PC-3 (cell line): ENCODE results near the gene ACVRL1. TPM values are rescaled to one million over a fixed set of nuclear protein-coding genes. Genes with fewer than 3 reads are reported as not detected.

Source experiments
- ATAC-seq: fragments of 200-7000 bp; cut with Tn5 transposase; 2 replicates; pipeline ENCODE4 v1.9.1; 2020; ENCODE audit warnings: mild to moderate bottlenecking, moderate library complexity
- BruUV-seq: library from RNA; stranded (reverse); fragments of 400-500 nt; replicated peaks from 2 replicates; lab custom pipeline; 2021; lab: Mats Ljungman, UMichigan
- CTCF ChIA-PET: fragments of 300-600 bp; sonication (Branson Sonifier 250); formaldehyde crosslinking; loops from one replicate; lab custom pipeline; 2022; ENCODE audit warnings: antibody characterized with exemption; lab: Charles Lee
- POLR2A ChIA-PET: fragments of 300-600 bp; sonication (Branson Sonifier 250); formaldehyde crosslinking; loops from one replicate; lab custom pipeline; 2022; ENCODE audit warnings: antibody characterized with exemption; ENCODE audit not compliant: unreplicated experiment; lab: Charles Lee
- DNase-seq: peaks from one replicate; pipeline ENCODE4 v3.0.0-alpha.2; 2015
- H2AFZ ChIP-seq: fragments of 300-600 bp; sonication (generic); 2 replicates; pipeline ENCODE4 v1.6.0; 2016; ENCODE audit warnings: antibody characterized with exemption, low read length
- H3F3A ChIP-seq: fragments of 300-600 bp; sonication (generic); one replicate; pipeline ENCODE4 v1.6.0; 2017; ENCODE audit warnings: antibody characterized with exemption, low read length, control low read depth, mild to moderate bottlenecking; ENCODE audit not compliant: unreplicated experiment
- H3K27ac ChIP-seq: fragments of 300-600 bp; sonication (generic); 2 replicates; pipeline ENCODE4 v1.5.1; 2016; ENCODE audit warnings: mild to moderate bottlenecking, low read length
- H3K27me3 ChIP-seq: fragments of 300-600 bp; sonication (generic); 2 replicates; pipeline ENCODE4 v1.6.1; 2016; ENCODE audit warnings: low read length, mixed read lengths
- H3K36me3 ChIP-seq: fragments of 300-600 bp; sonication (generic); 2 replicates; pipeline ENCODE4 v1.6.1; 2016; ENCODE audit warnings: low read depth, mixed run types, low read length, mixed read lengths
- H3K4me1 ChIP-seq: fragments of 300-600 bp; sonication (generic); 2 replicates; pipeline ENCODE4 v1.5.1; 2016; ENCODE audit warnings: low read length; ENCODE audit not compliant: insufficient read depth
- H3K4me2 ChIP-seq: fragments of 300-600 bp; sonication (generic); 2 replicates; pipeline ENCODE4 v1.6.0; 2016; ENCODE audit warnings: low read length
- H3K4me3 ChIP-seq: fragments of 300-600 bp; sonication (generic); 2 replicates; pipeline ENCODE4 v1.5.1; 2016; ENCODE audit warnings: mild to moderate bottlenecking, low read length, mixed read lengths
- H3K79me2 ChIP-seq: fragments of 300-600 bp; sonication (generic); 2 replicates; pipeline ENCODE4 v1.6.1; 2017; ENCODE audit warnings: low read length, mixed read lengths
- H3K9ac ChIP-seq: fragments of 300-600 bp; sonication (generic); 2 replicates; pipeline ENCODE4 v1.6.0; 2016; ENCODE audit warnings: mild to moderate bottlenecking, low read length
- H3K9me2 ChIP-seq: fragments of 300-600 bp; sonication (generic); replicated peaks from 2 replicates; pipeline ENCODE4 v1.6.1; 2016; ENCODE audit warnings: mixed run types, low read length, mixed read lengths
- H3K9me3 ChIP-seq: fragments of 300-600 bp; sonication (generic); 2 replicates; pipeline ENCODE4 v1.6.1; 2016; ENCODE audit warnings: low read length, mixed read lengths
- H4K20me1 ChIP-seq: fragments of 300-600 bp; sonication (generic); 2 replicates; pipeline ENCODE4 v1.6.1; 2016; ENCODE audit warnings: low read length, mixed read lengths
- EZH2 ChIP-seq: fragments of 300-600 bp; sonication (generic); IDR thresholded peaks from one replicate; pipeline ENCODE4 v1.6.1; 2017; ENCODE audit warnings: antibody characterized with exemption, mild to moderate bottlenecking, low read length; ENCODE audit not compliant: unreplicated experiment
- EZH2phosphoT487 ChIP-seq: fragments of 300-600 bp; sonication (generic); IDR thresholded peaks from 2 replicates; pipeline ENCODE4 v1.6.1; 2018; ENCODE audit warnings: mild to moderate bottlenecking, antibody characterized with exemption, low read length, borderline replicate concordance
- intact Hi-C: fragments of 100-400 bp; cut with micrococcal nuclease; formaldehyde crosslinking; loops from 2 replicates; pipeline ENCODE4 v1.9.0; 2023
- total RNA-seq: library from RNA; depleted of rRNA; stranded (reverse); fragments of >200 nt; gene quantifications from 2 replicates; pipeline ENCODE4 v1.2.3, GENCODE V29; 2014
- TF ChIP-seq, protein P1 (sequence below): fragments of 300-600 bp; sonication (generic); conservative IDR thresholded peaks from 2 replicates; pipeline ENCODE4 v1.5.1; 2017; ENCODE audit warnings: antibody characterized with exemption, low read depth, mild to moderate bottlenecking, low read length

The ACVRL1 gene
- total RNA-seq, 1 experiment from 2014 or later = not detected

GRCh38 chr12:51862947-51863346 lies 44.4 kb upstream of the ACVRL1 start:
- ChIA-PET CTCF (no interaction called here), POLR2A (interaction anchor here (0.7 kb wide), 1 partner anchor 413 kb away, joined by 4 read pairs; no protein-coding TSS in a partner anchor)
- ATAC-seq (no peak), DNase-seq (no peak)
- no peaks in the 10 kb centered on the region for H4K20me1 ChIP-seq
- BruUV-seq = no TSS peak
- no peak overlapping the region for H3K4me3 ChIP-seq
- no peak overlapping the region for H2AFZ ChIP-seq
- H3F3A ChIP-seq = no peaks in the 10 kb centered on the region
- no peak overlapping the region for H3K9ac ChIP-seq
- H3K4me2 ChIP-seq = no peak overlapping the region
- H3K36me3 ChIP-seq = no peaks in the 10 kb centered on the region
- H3K27ac ChIP-seq = no peak overlapping the region
- TF ChIP-seq, protein P1, sequence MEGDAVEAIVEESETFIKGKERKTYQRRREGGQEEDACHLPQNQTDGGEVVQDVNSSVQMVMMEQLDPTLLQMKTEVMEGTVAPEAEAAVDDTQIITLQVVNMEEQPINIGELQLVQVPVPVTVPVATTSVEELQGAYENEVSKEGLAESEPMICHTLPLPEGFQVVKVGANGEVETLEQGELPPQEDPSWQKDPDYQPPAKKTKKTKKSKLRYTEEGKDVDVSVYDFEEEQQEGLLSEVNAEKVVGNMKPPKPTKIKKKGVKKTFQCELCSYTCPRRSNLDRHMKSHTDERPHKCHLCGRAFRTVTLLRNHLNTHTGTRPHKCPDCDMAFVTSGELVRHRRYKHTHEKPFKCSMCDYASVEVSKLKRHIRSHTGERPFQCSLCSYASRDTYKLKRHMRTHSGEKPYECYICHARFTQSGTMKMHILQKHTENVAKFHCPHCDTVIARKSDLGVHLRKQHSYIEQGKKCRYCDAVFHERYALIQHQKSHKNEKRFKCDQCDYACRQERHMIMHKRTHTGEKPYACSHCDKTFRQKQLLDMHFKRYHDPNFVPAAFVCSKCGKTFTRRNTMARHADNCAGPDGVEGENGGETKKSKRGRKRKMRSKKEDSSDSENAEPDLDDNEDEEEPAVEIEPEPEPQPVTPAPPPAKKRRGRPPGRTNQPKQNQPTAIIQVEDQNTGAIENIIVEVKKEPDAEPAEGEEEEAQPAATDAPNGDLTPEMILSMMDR = no peak
- TF ChIP-seq EZH2phosphoT487 (no peak), EZH2 (no peak)
- H3K27me3 ChIP-seq = no peaks in the 10 kb centered on the region
- no peaks in the 10 kb centered on the region for H3K9me2 ChIP-seq
- H3K79me2 ChIP-seq = no peaks in the 10 kb centered on the region
- H3K9me3 ChIP-seq = no peaks in the 10 kb centered on the region
- intact Hi-C loops = no loop called here
- no peaks in the 10 kb centered on the region for H3K4me1 ChIP-seq

GRCh38 chr12:51863363-51863932 lies 43.9 kb upstream of the ACVRL1 start:
- no peak overlapping the region for H3K27ac ChIP-seq
- POLR2A ChIA-PET = no interaction called here
- no peak overlapping the region for H3K4me2 ChIP-seq

GRCh38 chr12:51863933-51864832 lies 43.1 kb upstream of the ACVRL1 start:
- no peak for TF ChIP-seq EZH2phosphoT487
- no peak for TF ChIP-seq EZH2
- no peak overlapping the region for H3K9ac ChIP-seq
- no peaks in the 10 kb centered on the region for H3F3A ChIP-seq
- H3K4me3 ChIP-seq = no peak overlapping the region
- no TSS peak for BruUV-seq
- no peaks in the 10 kb centered on the region for H3K79me2 ChIP-seq
- H3K4me1 ChIP-seq = no peaks in the 10 kb centered on the region
- H3K36me3 ChIP-seq = no peaks in the 10 kb centered on the region
- H2AFZ ChIP-seq = no peak overlapping the region
- H4K20me1 ChIP-seq = no peaks in the 10 kb centered on the region
- DNase-seq = no peak
- CTCF ChIA-PET = no interaction called here
- no peaks in the 10 kb centered on the region for H3K9me3 ChIP-seq
- H3K27ac ChIP-seq = no peak overlapping the region
- no peak for ATAC-seq
- H3K27me3 ChIP-seq = no peaks in the 10 kb centered on the region
- H3K4me2 ChIP-seq = no peak overlapping the region
- H3K9me2 ChIP-seq = no peaks in the 10 kb centered on the region
- POLR2A ChIA-PET = interaction anchor here (0.7 kb wide), 1 partner anchor 86 kb away, joined by 3 read pairs; no protein-coding TSS in a partner anchor
- intact Hi-C loops = no loop called here

More at GRCh38 chr12:51863363-51863932, 43.9 kb upstream of the ACVRL1 start:
- intact Hi-C loops = no loop called here
- no peaks in the 10 kb centered on the region for H4K20me1 ChIP-seq
- TF ChIP-seq EZH2phosphoT487 = no peak
- H3K79me2 ChIP-seq = no peaks in the 10 kb centered on the region
- ATAC-seq (no peak), DNase-seq (no peak)
- H3F3A ChIP-seq = no peaks in the 10 kb centered on the region
- H3K9me3 ChIP-seq = no peaks in the 10 kb centered on the region
- H3K4me1 ChIP-seq = no peaks in the 10 kb centered on the region
- CTCF ChIA-PET = no interaction called here
- H3K9me2 ChIP-seq = no peaks in the 10 kb centered on the region
- H3K9ac ChIP-seq = no peak overlapping the region
- H3K36me3 ChIP-seq = no peaks in the 10 kb centered on the region
- no peaks in the 10 kb centered on the region for H3K27me3 ChIP-seq
- H3K4me3 ChIP-seq = no peak overlapping the region
- BruUV-seq = no TSS peak
- no peak overlapping the region for H2AFZ ChIP-seq
